HG03460 (cell line): Measurements from ENCODE around the gene FOXC1.

ENCODE experiments used
- ATAC-seq: cut with Tn5 transposase; IDR thresholded peaks from one replicate; pipeline ENCODE4 v1.9.1; 2021; ENCODE audit not compliant: unreplicated experiment

Gene FOXC1

GRCh38 chr6:1640476-1640875 lies 30.8 kb downstream of the FOXC1 start:
- ATAC-seq: no peak

- ATAC-seq: no peak
These were observed 31.7 kb downstream of the FOXC1 start for GRCh38 chr6:1641343-1641885.

- ATAC-seq: no peak
These were observed 33.4 kb downstream of the FOXC1 start for GRCh38 chr6:1643111-1643510.

DNA sequence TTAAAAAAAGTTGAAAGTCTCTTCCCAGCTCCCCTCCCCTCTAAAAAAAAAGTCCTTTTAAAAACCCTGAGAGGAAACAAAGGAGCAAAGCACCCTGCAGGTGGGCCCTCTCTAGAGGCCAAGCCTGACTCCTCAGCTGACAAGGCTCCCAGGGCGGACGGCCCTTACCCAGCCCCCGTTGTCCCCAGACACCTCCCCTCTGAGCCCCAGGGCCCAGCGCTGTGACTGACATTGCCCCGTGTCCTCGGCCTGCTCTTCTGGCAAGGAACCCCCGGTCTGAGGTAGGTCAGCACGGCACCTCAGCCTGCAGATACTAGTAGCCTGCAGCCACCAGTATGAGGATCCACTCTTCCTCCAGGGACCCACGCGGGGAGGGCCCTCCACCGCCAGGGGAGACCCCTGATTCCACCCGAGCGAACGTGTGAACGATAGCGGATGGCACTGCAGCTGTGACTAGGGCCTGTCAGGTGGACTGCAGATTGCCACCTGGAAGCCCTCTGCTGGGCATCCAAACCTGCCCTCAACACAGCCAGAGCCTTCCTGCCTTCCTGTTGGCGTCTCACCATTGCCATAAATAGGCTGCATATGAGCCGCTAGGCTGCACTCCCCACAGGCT lies 34.2 kb downstream of the FOXC1 start:
- ATAC-seq: no peak

DNA sequence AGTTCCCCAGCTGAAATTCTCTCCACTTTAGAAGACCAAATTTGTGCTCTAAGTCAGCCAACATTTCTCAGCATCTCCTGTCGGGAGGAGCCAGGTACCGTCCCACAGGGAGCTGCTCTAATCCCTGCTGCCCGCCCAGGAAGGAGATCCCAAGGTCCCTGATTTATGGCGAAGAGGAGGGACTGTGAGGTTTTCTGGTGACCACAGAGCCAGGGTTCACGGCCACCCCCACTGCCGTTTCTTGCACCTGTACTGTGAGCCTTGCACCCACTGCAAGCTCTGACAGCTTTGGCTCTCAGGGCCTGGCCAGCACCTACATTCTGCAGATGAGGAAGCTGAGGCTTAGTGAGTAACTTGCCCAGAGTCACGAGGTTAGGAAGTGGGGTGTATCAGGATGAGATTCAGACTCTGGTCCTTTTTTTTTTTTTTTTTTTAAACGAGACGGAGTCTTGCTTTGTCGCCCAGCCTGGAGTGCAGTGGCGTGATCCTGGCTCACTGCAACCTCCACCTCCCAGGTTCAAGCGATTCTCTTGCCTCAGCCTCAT lies 34.9 kb downstream of the FOXC1 start:
- no peak for ATAC-seq

DNA sequence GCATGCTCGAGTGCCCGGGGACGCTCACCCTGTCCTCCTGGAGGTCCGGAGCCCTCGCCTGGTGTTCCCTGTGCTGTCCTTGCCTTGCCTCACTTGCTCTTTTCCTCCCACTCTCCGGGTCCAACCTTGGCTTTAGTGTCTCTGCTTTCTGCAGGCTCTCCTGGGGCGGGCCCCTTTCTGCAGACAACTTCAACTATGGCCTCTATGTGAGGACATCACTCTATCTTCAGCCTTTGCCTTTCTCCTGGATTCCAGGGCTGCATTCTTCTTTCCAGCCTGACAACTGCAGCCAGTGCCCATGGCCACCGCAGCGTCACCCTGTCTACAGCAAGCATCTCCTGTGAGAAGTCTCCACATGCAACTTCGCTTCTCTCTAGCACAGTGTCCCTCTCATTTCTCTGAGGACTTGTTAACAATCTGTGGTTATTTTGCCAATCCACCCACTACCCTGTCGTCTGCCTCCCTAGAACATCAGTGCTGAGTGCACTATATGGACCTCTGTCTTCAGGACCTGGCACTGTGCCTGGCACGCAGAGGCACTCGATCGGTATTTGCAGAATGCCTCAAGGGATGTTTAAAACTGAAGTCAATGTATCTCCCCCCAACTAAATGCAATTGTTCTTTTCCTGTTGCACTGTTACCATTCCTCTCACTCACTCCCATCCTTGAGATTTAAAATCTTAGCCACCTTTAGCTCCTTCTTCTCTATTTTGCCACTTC lies 35.9 kb downstream of the FOXC1 start:
- ATAC-seq: no peak

DNA sequence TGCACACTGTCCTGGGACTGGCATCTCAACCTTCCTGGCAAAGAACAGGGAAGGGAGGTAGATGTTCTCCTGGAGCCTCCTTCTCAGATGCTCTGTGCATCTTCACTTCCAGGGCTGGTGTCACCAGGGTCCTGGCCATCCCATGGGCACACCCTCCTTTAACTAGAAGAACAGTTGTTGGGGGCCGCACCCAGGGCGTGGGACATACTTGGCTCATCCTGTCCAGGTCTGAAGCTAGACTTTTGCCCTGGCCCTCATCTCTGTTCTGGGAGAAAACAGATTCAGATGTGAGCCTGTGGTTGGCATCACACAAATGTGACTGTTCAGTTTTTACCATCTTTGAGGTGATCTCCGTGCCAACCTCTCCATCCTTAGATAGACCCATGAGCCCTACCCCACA lies 41.6 kb downstream of the FOXC1 start:
- ATAC-seq: no peak

GRCh38 chr6:1652842-1653241 lies 43.1 kb downstream of the FOXC1 start:
- no peak for ATAC-seq

- ATAC-seq: no peak
These were observed 44.3 kb downstream of the FOXC1 start for GRCh38 chr6:1654054-1654453.

DNA sequence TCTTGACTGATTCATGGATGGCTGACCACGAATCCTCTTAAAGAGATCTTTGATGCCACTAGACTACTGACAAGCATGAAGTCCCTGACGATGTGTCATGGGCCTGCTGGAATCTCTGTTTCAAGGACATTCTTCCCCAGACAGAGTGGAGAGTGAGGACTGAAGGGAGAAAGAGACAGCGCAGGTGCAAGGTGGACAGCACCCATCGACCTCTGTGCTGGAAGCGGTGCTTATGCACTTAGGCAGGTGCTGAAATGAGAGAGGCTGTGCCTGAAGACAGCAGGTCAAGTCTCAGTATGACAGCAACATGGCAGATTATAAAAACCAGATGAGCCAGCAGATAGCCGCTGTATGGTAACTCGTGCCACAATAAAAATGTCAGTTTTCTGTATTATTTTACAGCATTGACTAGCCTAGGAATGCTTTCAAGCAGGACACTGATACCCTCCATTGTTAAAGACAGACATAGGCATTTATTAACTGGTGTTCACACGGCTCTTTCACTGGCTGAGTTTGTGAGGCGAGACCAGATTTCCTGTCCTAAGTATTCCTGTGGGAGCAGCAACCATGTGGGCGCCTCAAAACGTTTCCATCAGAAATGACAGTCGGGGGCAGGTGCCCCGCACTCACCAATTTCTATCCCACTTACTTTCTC lies 47.5 kb downstream of the FOXC1 start:
- ATAC-seq: no peak

- ATAC-seq: no peak
These were observed 48.1 kb downstream of the FOXC1 start for GRCh38 chr6:1657771-1658165.

GRCh38 chr6:1658212-1659005 lies 48.7 kb downstream of the FOXC1 start:
- ATAC-seq: no peak

DNA sequence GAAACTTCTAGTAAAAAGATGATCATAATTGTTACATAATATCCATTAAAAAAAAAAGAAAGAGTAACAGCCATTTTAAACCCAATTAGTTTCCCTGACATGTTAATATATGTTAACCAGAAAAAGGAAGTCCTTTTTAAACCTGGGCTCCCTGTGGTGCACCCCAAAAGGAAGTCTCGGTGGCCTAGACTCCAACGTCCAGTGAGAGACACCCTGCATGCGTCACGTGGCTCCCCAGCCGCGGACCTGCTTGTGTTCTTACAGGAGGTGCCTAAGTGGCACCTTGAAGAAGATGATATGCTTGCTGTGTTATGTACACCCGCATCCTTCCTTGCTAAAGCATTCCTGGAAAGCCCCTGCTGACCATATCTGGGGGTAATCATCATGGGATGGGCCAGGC lies 50.1 kb downstream of the FOXC1 start:
- ATAC-seq: no peak

- ATAC-seq: no peak
These were observed 52.8 kb downstream of the FOXC1 start for GRCh38 chr6:1662534-1662933.
